ENCODE measurements around the gene PGLYRP4.

DNA sequence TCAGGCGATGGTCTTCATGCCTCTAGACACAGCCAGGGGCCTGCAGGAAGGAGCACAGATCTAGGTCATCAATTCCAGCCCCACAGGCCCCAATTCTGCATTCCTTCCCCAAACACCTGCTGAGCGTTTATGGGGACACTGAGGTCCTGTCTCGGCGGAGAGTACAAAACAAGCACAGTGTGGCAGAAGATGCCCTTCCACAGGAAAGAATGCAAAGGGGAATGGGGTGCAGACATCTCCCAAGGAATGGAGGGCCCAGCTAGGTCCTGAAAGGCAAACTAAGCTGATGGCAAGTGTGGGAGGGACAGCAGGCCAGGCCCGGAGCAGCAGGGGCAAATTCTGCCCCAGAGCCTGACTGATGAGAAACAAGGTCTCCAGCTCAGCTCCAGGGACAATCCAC lies 45.8 kb upstream of the PGLYRP4 start:
- TF ChIP-seq ZNF785 (tag by site-specific recombination; IDR thresholded peaks at IDR 0.05) (no peak), CTCF (tag by site-specific recombination; IDR thresholded peaks at IDR 0.05) (no peak), ZNF747 (tag by site-specific recombination; IDR thresholded peaks at IDR 0.05) (no peak), TCF7L2 (IDR thresholded peaks at IDR 0.05; ENCODE audit: borderline replicate concordance, low read depth, low read length) (no peak)

Measured in HEK293 (cell line).